ENCODE results near the gene VARS2.

VARS2 gene

DNA sequence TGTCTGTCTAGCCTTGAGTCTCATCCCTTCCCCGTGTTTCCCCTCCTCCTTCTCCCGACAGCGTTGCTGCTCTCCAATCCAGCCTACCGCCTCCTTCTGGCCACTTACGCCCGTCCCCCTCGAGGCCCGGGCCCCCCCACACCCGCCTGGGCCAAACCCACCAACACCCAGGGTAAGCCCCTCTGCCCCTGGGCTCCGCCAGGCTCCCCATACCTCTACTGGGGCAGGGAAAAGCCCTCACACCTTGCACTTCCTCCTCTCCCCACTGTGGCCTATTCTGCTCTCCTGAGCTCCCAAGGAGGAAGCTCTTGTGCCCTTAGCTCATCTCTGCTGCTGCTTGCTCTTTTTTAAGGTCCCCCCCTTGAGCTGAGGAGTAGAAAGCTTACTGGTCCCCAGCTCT is 18.7 kb upstream of the VARS2 start:
- Histone ChIP-seq H3K4me3 (ENCODE audit: low read length, poor library complexity, severe bottlenecking) (no peak overlapping the region), H3K4me2 (ENCODE audit: low read depth, low read length, poor library complexity, severe bottlenecking) (no peak overlapping the region), H3K79me2 (ENCODE audit: insufficient read depth, low read length) (no peaks in the 10 kb centered on the region), H3K9me2 (replicated peaks; ENCODE audit: low read depth, low read length) (no peaks in the 10 kb centered on the region), H3K9me3 (ENCODE audit: insufficient read depth, low read depth, low read length) (no peaks in the 10 kb centered on the region), H3K9ac (ENCODE audit: low read depth, low read length, poor library complexity, severe bottlenecking) (no peak overlapping the region), H3K4me1 (ENCODE audit: insufficient read depth, low read length, poor library complexity, severe bottlenecking) (no peaks in the 10 kb centered on the region), H3F3A (ENCODE audit: low read depth) (no peaks in the 10 kb centered on the region), H3K36me3 (ENCODE audit: insufficient read depth, low read length) (no peaks in the 10 kb centered on the region), H4K20me1 (ENCODE audit: insufficient read depth, low read length, poor library complexity, severe bottlenecking) (no peaks in the 10 kb centered on the region), H2AFZ (ENCODE audit: low read length) (no peak overlapping the region), H3K27me3 (ENCODE audit: insufficient read depth, low read length, poor library complexity, severe bottlenecking) (no peaks in the 10 kb centered on the region)
- TF ChIP-seq CTCF (conservative IDR thresholded peaks at IDR 0.05; ENCODE audit: low read length) (no peak), EZH2phosphoT487 (IDR thresholded peaks at IDR 0.05; ENCODE audit: borderline replicate concordance) (no peak)

DNA sequence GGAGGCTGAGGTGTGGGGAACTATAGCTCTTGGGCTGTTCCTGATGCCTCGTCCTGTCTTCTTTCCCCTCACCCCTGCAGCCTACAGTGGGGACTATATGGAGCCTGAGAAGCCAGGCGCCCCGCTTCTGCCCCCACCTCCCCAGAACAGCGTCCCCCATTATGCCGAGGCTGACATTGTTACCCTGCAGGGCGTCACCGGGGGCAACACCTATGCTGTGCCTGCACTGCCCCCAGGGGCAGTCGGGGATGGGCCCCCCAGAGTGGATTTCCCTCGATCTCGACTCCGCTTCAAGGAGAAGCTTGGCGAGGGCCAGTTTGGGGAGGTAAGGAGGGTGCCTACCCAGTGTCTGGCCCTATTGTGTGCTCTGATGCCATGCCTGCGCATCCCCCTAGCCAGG is 17.5 kb upstream of the VARS2 start:
- Histone ChIP-seq H3K4me3 (ENCODE audit: low read length, poor library complexity, severe bottlenecking) (no peak overlapping the region), H3K36me3 (ENCODE audit: insufficient read depth, low read length) (no peaks in the 10 kb centered on the region), H4K20me1 (ENCODE audit: insufficient read depth, low read length, poor library complexity, severe bottlenecking) (no peaks in the 10 kb centered on the region), H3K9me2 (replicated peaks; ENCODE audit: low read depth, low read length) (no peaks in the 10 kb centered on the region), H3K4me2 (ENCODE audit: low read depth, low read length, poor library complexity, severe bottlenecking) (no peak overlapping the region), H2AFZ (ENCODE audit: low read length) (no peak overlapping the region), H3K79me2 (ENCODE audit: insufficient read depth, low read length) (no peaks in the 10 kb centered on the region), H3K9ac (ENCODE audit: low read depth, low read length, poor library complexity, severe bottlenecking) (no peak overlapping the region), H3F3A (ENCODE audit: low read depth) (no peaks in the 10 kb centered on the region), H3K27me3 (ENCODE audit: insufficient read depth, low read length, poor library complexity, severe bottlenecking) (no peaks in the 10 kb centered on the region), H3K9me3 (ENCODE audit: insufficient read depth, low read depth, low read length) (no peaks in the 10 kb centered on the region), H3K4me1 (ENCODE audit: insufficient read depth, low read length, poor library complexity, severe bottlenecking) (no peaks in the 10 kb centered on the region)
- TF ChIP-seq EZH2phosphoT487 (IDR thresholded peaks at IDR 0.05; ENCODE audit: borderline replicate concordance) (no peak), CTCF (conservative IDR thresholded peaks at IDR 0.05; ENCODE audit: low read length) (no peak)

- Histone ChIP-seq H3K9me3 (ENCODE audit: insufficient read depth, low read depth, low read length) (no peaks in the 10 kb centered on the region), H3K9me2 (replicated peaks; ENCODE audit: low read depth, low read length) (no peaks in the 10 kb centered on the region), H3K9ac (ENCODE audit: low read depth, low read length, poor library complexity, severe bottlenecking) (no peak overlapping the region), H3K79me2 (ENCODE audit: insufficient read depth, low read length) (no peaks in the 10 kb centered on the region), H3K36me3 (ENCODE audit: insufficient read depth, low read length) (no peaks in the 10 kb centered on the region), H4K20me1 (ENCODE audit: insufficient read depth, low read length, poor library complexity, severe bottlenecking) (no peaks in the 10 kb centered on the region), H3F3A (ENCODE audit: low read depth) (no peaks in the 10 kb centered on the region), H2AFZ (ENCODE audit: low read length) (no peak overlapping the region), H3K27me3 (ENCODE audit: insufficient read depth, low read length, poor library complexity, severe bottlenecking) (no peaks in the 10 kb centered on the region), H3K4me1 (ENCODE audit: insufficient read depth, low read length, poor library complexity, severe bottlenecking) (no peaks in the 10 kb centered on the region), H3K4me2 (ENCODE audit: low read depth, low read length, poor library complexity, severe bottlenecking) (no peak overlapping the region), H3K4me3 (ENCODE audit: low read length, poor library complexity, severe bottlenecking) (no peak overlapping the region)
- TF ChIP-seq EZH2phosphoT487 (IDR thresholded peaks at IDR 0.05; ENCODE audit: borderline replicate concordance), result no peak
- TF ChIP-seq CTCF (conservative IDR thresholded peaks at IDR 0.05; ENCODE audit: low read length), result no peak
Observed at GRCh38 chr6:30897882-30898281, 16.2 kb upstream of the VARS2 start.

Measured in Loucy (cell line).